ENCODE data around the gene TPRN. TPM values are rescaled to one million over a fixed set of nuclear protein-coding genes. Genes with fewer than 3 reads are reported as not detected.
A peak's percentile ranks its signal among the peaks of the same experiment; 100 is the strongest.

TPRN gene
- total and polyA plus RNA-seq, 2 experiments from 2014 or later, result 6.4 to 29.2 TPM

- peaks cover 4% of the 10 kb centered on the region for H4K20me1 ChIP-seq (replicated peaks; ENCODE audit: insufficient read depth)
Observed at GRCh38 chr9:137198051-137198901, 2.3 kb downstream of the TPRN start.

DNA sequence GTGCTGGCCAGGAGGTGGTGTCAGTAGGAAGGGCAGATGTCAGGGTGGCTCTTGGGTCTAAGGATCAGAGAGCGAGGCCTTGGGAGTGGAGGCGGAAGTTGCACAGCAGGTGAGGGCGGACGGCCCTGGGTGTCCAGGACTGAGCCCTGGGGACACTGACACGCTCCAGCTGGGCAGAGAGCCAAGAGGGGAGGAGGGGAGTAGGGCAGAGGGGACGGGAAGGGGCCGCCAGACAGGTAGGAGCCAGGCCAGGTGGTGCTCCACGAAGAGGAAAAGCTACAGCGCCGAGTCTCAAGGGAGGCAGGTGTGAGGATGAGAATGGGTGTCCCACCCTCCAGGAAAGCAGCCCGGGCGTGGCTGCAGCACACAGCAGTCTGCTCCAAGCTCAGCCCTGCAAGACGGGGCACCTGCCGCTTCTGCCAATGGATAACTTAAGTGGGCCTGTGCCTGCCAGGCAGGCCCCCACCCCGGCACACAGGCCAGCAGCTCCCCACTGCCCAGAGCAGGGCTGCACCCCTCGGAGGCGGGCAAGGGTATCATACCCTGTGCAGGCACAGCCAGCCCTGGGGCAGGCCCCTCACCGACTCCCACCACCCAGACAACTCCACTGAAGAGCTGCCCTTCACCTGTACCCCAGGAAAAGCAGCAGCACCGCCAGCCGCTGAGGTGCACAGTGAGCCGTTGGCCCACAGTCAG lies 4.9 kb downstream of the TPRN start:
- DNase-seq (ENCODE audit: low spot score) (no peak), ATAC-seq (no peak)
- Histone ChIP-seq H3K27me3 (ENCODE audit: insufficient read depth) (no peaks in the 10 kb centered on the region), H3K4me3 (no peak overlapping the region), H3K4me1 (ENCODE audit: insufficient read depth) (peaks cover 6% of the 10 kb centered on the region; the same call in 1 of the 2 replicates), H3K36me3 (ENCODE audit: insufficient read depth) (no peaks in the 10 kb centered on the region), H3K79me2 (replicated peaks; ENCODE audit: insufficient read depth) (peaks cover 45% of the 10 kb centered on the region), H4K20me1 (replicated peaks; ENCODE audit: insufficient read depth) (no peaks in the 10 kb centered on the region; the same call in 1 of the 2 replicates), H3K27ac (ENCODE audit: low read depth) (no peak overlapping the region), H2AFZ (no peak overlapping the region), H3K9me2 (ENCODE audit: insufficient read depth) (no peaks in the 10 kb centered on the region), H3K4me2 (no peak overlapping the region), H3F3A (replicated peaks; ENCODE audit: low read depth) (no peaks in the 10 kb centered on the region)
- Mint-ChIP-seq H3K4me1 (peaks cover 16% of the 10 kb centered on the region), H3K27me3 (ENCODE audit: insufficient read depth, low read depth, poor library complexity) (peaks cover 3% of the 10 kb centered on the region), H3K36me3 (ENCODE audit: low read depth) (peaks cover 2% of the 10 kb centered on the region; the same call in 2 of the 3 replicates), H3K27ac (no peak overlapping the region), H3K9me3 (no peaks in the 10 kb centered on the region; the same call in 2 of the 3 replicates), H3K4me3 (no peak overlapping the region)
- TF ChIP-seq ZNF331 (CRISPR knock-in tag; IDR thresholded peaks at IDR 0.05; ENCODE audit: low read depth), result no peak
- TF ChIP-seq REST (IDR thresholded peaks at IDR 0.05; ENCODE audit: unreplicated experiment), result no peak
- no peak for TF ChIP-seq STAT1 (IDR thresholded peaks at IDR 0.05; ENCODE audit: unreplicated experiment)
- TF ChIP-seq ZNF114 (CRISPR knock-in tag; IDR thresholded peaks at IDR 0.05), result no peak

More at GRCh38 chr9:137198051-137198901, 2.3 kb downstream of the TPRN start:
- H3K36me3 Mint-ChIP-seq (ENCODE audit: low read depth), result no peaks in the 10 kb centered on the region; the same call in 2 of the 3 replicates
- H3K27me3 Mint-ChIP-seq (ENCODE audit: insufficient read depth, low read depth, poor library complexity), result peaks cover 7% of the 10 kb centered on the region
- no peak for ATAC-seq
- peak overlapping the region; percentile 43 for H3K4me3 Mint-ChIP-seq
- peaks cover 25% of the 10 kb centered on the region for H3K4me1 Mint-ChIP-seq
- peaks cover 16% of the 10 kb centered on the region; the same call in 1 of the 2 replicates for H3K4me1 ChIP-seq (ENCODE audit: insufficient read depth)
- no peak overlapping the region for H2AFZ ChIP-seq
- no peak overlapping the region for H3K27ac Mint-ChIP-seq
- peak overlapping the region; percentile 87 for H3K4me2 ChIP-seq
- no peaks in the 10 kb centered on the region; the same call in 2 of the 3 replicates for H3K9me3 Mint-ChIP-seq
- H3K36me3 ChIP-seq (ENCODE audit: insufficient read depth), result no peaks in the 10 kb centered on the region
- TF ChIP-seq POLR2AphosphoS5 (IDR thresholded peaks at IDR 0.05; ENCODE audit: low read depth) (no peak), EZH2 (IDR thresholded peaks at IDR 0.05; ENCODE audit: low read depth, unreplicated experiment) (no peak), STAT1 (IDR thresholded peaks at IDR 0.05; ENCODE audit: unreplicated experiment) (no peak), ZNF331 (CRISPR knock-in tag; IDR thresholded peaks at IDR 0.05; ENCODE audit: low read depth) (no peak), EZH2phosphoT487 (IDR thresholded peaks at IDR 0.05; ENCODE audit: unreplicated experiment) (no peak)
- TF ChIP-seq, protein P1, sequence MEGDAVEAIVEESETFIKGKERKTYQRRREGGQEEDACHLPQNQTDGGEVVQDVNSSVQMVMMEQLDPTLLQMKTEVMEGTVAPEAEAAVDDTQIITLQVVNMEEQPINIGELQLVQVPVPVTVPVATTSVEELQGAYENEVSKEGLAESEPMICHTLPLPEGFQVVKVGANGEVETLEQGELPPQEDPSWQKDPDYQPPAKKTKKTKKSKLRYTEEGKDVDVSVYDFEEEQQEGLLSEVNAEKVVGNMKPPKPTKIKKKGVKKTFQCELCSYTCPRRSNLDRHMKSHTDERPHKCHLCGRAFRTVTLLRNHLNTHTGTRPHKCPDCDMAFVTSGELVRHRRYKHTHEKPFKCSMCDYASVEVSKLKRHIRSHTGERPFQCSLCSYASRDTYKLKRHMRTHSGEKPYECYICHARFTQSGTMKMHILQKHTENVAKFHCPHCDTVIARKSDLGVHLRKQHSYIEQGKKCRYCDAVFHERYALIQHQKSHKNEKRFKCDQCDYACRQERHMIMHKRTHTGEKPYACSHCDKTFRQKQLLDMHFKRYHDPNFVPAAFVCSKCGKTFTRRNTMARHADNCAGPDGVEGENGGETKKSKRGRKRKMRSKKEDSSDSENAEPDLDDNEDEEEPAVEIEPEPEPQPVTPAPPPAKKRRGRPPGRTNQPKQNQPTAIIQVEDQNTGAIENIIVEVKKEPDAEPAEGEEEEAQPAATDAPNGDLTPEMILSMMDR (conservative IDR thresholded peaks at IDR 0.05; ENCODE audit: low read depth in 2 of 2), result no peak
- no peaks in the 10 kb centered on the region for H3K27me3 ChIP-seq (ENCODE audit: insufficient read depth)
- H3F3A ChIP-seq (replicated peaks; ENCODE audit: low read depth), result peaks cover 15% of the 10 kb centered on the region; the same call in 1 of the 2 replicates
- peaks cover 58% of the 10 kb centered on the region for H3K79me2 ChIP-seq (replicated peaks; ENCODE audit: insufficient read depth)
- H3K9me2 ChIP-seq (ENCODE audit: insufficient read depth), result no peaks in the 10 kb centered on the region
- no peak overlapping the region for H3K27ac ChIP-seq (ENCODE audit: low read depth)
- no peak for DNase-seq (ENCODE audit: low spot score)
- peak overlapping the region; percentile 55; the same call in 1 of the 2 replicates for H3K4me3 ChIP-seq

Measured in GM23338 (cell line).